Right atrium auricular region (tissue), 2 donors: Measurements from ENCODE around the gene DUSP12. TPM values are rescaled to one million over a fixed set of nuclear protein-coding genes. Genes with fewer than 3 reads are reported as not detected.

Experiments
- DNase-seq: peaks from one replicate; pipeline ENCODE4 v3.0.0-alpha.2; 2019; ENCODE audit warnings: low spot score
- H3K27ac ChIP-seq, 2 donors: fragments of 200-600 bp; sonication (generic); 1 replicate in 1 of 2; 2 replicates in 1 of 2; pipeline ENCODE4 v1.5.1; 2016 to 2019
- H3K27me3 ChIP-seq, 2 donors: fragments of 200-600 bp; sonication (generic); one replicate each; pipeline versions ENCODE4 v1.5.1 to v1.6.0; 2017 to 2019
- H3K36me3 ChIP-seq: fragments of 200-600 bp; sonication (generic); one replicate; pipeline ENCODE4 v1.5.1; 2016
- H3K4me1 ChIP-seq, 2 donors: fragments of 200-600 bp; sonication (generic); one replicate each; pipeline versions ENCODE4 v1.5.1 to v1.6.0; 2017 to 2019
- H3K4me3 ChIP-seq, 2 donors: fragments of 200-600 bp; sonication (generic); 1 replicate in 1 of 2; 2 replicates in 1 of 2; pipeline ENCODE4 v1.5.1; 2017 to 2019; ENCODE audit warnings: mild to moderate bottlenecking in 1 of 2, moderate library complexity in 1 of 2
- H3K9me3 ChIP-seq, 2 donors: fragments of 200-600 bp; sonication (generic); one replicate each; pipeline ENCODE4 v1.5.1; 2019
- CTCF ChIP-seq, 2 donors: fragments of 200-600 bp; sonication (generic); IDR thresholded peaks; one replicate each; pipeline ENCODE4 v1.5.1; 2019; ENCODE audit warnings: antibody characterized with exemption in 2 of 2
- total RNA-seq, 2 donors: library from RNA; depleted of rRNA; stranded (reverse); fragments of >200 nt; gene quantifications; one replicate each; pipeline ENCODE4 v1.1.0, GENCODE V29; 2016

DUSP12 gene
- total RNA-seq, 2 donors from 2014 or later: 10.4 to 11.0 TPM

GRCh38 chr1:161803181-161803580 lies 53.6 kb downstream of the DUSP12 start:
- H3K9me3 ChIP-seq: no peaks in the 10 kb centered on the region
- H3K4me3 ChIP-seq: no peak overlapping the region
- no peak for TF ChIP-seq CTCF (IDR thresholded peaks at IDR 0.05)
- no peak overlapping the region for H3K27ac ChIP-seq
- no peaks in the 10 kb centered on the region for H3K27me3 ChIP-seq
- no peak for DNase-seq
- peaks cover 28% of the 10 kb centered on the region for H3K36me3 ChIP-seq
- H3K4me1 ChIP-seq: peaks cover 0 to 6% of the 10 kb centered on the region in 2 donors

GRCh38 chr1:161805399-161806197 lies 56.0 kb downstream of the DUSP12 start:
- H3K36me3 ChIP-seq: peaks cover 25% of the 10 kb centered on the region
- H3K9me3 ChIP-seq: no peaks in the 10 kb centered on the region
- no peak overlapping the region for H3K27ac ChIP-seq
- no peak overlapping the region for H3K4me3 ChIP-seq
- peaks cover 0 to 6% of the 10 kb centered on the region in 2 donors for H3K4me1 ChIP-seq
- no peak for TF ChIP-seq CTCF (IDR thresholded peaks at IDR 0.05)
- H3K27me3 ChIP-seq: no peaks in the 10 kb centered on the region
- DNase-seq: no peak

Other genes starting within 250 kb of the DUSP12 start
- gene FCGR2A, start 244.3 kb upstream of the DUSP12 start, total RNA-seq: 10 to 100 TPM in 1 of 2 donors, 1 to 10 TPM in 1; 9.5 to 45.7 TPM
- 1 to 10 TPM in 1 of 2 donors, under 1 TPM in 1; 0.48 to 1.3 TPM for gene HSPA6, start 225.2 kb upstream of the DUSP12 start, total RNA-seq
- gene FCGR3A, start 200.0 kb upstream of the DUSP12 start, total RNA-seq: 10 to 100 TPM in 1 of 2 donors, 1 to 10 TPM in 1; 2.9 to 39.1 TPM
- gene FCGR3B, start 118.6 kb upstream of the DUSP12 start, total RNA-seq: 1 to 10 TPM; 2.6 to 4.3 TPM
- gene FCGR2B, start 86.6 kb upstream of the DUSP12 start, total RNA-seq: 1 to 10 TPM; 4.5 to 8.1 TPM
- gene FCRLA, start 42.6 kb upstream of the DUSP12 start, total RNA-seq: under 1 TPM in 1 of 2 donors, not detected in 1; 0.20 TPM
- under 1 TPM; 0.20 to 0.63 TPM for gene FCRLB, start 28.2 kb upstream of the DUSP12 start, total RNA-seq
- 10 to 100 TPM; 17.9 to 19.9 TPM for gene ATF6, start 16.5 kb downstream of the DUSP12 start, total RNA-seq